Osteocyte (in vitro differentiated cells): ENCODE data around the gene WDR86. TPM values are rescaled to one million over a fixed set of nuclear protein-coding genes. Genes with fewer than 3 reads are reported as not detected.

ENCODE experiments used
- DNase-seq: peaks from one replicate; pipeline ENCODE4 v3.0.0; 2021; ENCODE audit warnings: mixed read lengths; ENCODE audit not compliant: unreplicated experiment; ENCODE audit errors: extremely low spot score
- H3K27ac Mint-ChIP-seq: one replicate; pipeline ENCODE4 v1.8.0; 2021; ENCODE audit warnings: mild to moderate bottlenecking, mixed read lengths; ENCODE audit not compliant: unreplicated experiment
- H3K27me3 Mint-ChIP-seq: one replicate; pipeline ENCODE4 v1.8.0; 2021; ENCODE audit warnings: mixed read lengths; ENCODE audit not compliant: unreplicated experiment
- H3K36me3 Mint-ChIP-seq: one replicate; pipeline ENCODE4 v1.8.0; 2021; ENCODE audit warnings: mixed read lengths; ENCODE audit not compliant: unreplicated experiment
- H3K4me1 Mint-ChIP-seq: one replicate; pipeline ENCODE4 v1.8.0; 2021; ENCODE audit warnings: mixed read lengths; ENCODE audit not compliant: unreplicated experiment
- H3K4me3 Mint-ChIP-seq: one replicate; pipeline ENCODE4 v1.8.0; 2021; ENCODE audit warnings: mild to moderate bottlenecking, moderate library complexity, mixed read lengths; ENCODE audit not compliant: unreplicated experiment
- H3K9me3 Mint-ChIP-seq: one replicate; pipeline ENCODE4 v1.8.0; 2021; ENCODE audit warnings: mixed read lengths; ENCODE audit not compliant: unreplicated experiment
- CTCF ChIP-seq: fragments of 200-600 bp; sonication (generic); IDR thresholded peaks from 2 replicates; pipeline ENCODE4 v1.5.0; 2021; ENCODE audit warnings: antibody characterized with exemption, mild to moderate bottlenecking, moderate library complexity
- total RNA-seq: library from RNA; stranded (reverse); gene quantifications from 2 replicates; pipeline ENCODE4 v1.2.1, GENCODE V29; 2021

The WDR86 gene
- total RNA-seq, 1 donor from 2014 or later = not detected

- Mint-ChIP-seq H3K4me1 (peaks cover 2% of the 10 kb centered on the region), H3K27me3 (peaks cover 12% of the 10 kb centered on the region), H3K9me3 (no peaks in the 10 kb centered on the region)
These were observed 37.5 kb upstream of the WDR86 start for GRCh38 chr7:151447312-151447711.

GRCh38 chr7:151446412-151446811, 36.6 kb upstream of the WDR86 start:
- H3K27ac Mint-ChIP-seq = no peak overlapping the region
- TF ChIP-seq CTCF = no peak

More at GRCh38 chr7:151447312-151447711, 37.5 kb upstream of the WDR86 start:
- no peak for DNase-seq
- H3K4me3 Mint-ChIP-seq = no peak overlapping the region
- H3K27ac Mint-ChIP-seq = no peak overlapping the region
- no peak for TF ChIP-seq CTCF
- no peaks in the 10 kb centered on the region for H3K36me3 Mint-ChIP-seq

GRCh38 chr7:151444632-151445031, 34.8 kb upstream of the WDR86 start:
- TF ChIP-seq CTCF = no peak
- Mint-ChIP-seq H3K9me3 (no peaks in the 10 kb centered on the region), H3K36me3 (no peaks in the 10 kb centered on the region), H3K4me1 (peaks cover 16% of the 10 kb centered on the region), H3K27me3 (peaks cover 16% of the 10 kb centered on the region), H3K27ac (no peak overlapping the region), H3K4me3 (no peak overlapping the region)
- no peak for DNase-seq

More at GRCh38 chr7:151446412-151446811, 36.6 kb upstream of the WDR86 start:
- Mint-ChIP-seq H3K9me3 (no peaks in the 10 kb centered on the region), H3K36me3 (no peaks in the 10 kb centered on the region), H3K4me1 (peaks cover 3% of the 10 kb centered on the region), H3K4me3 (no peak overlapping the region), H3K27me3 (peaks cover 12% of the 10 kb centered on the region)
- DNase-seq = no peak

GRCh38 chr7:151442776-151443496, 33.1 kb upstream of the WDR86 start:
- H3K27ac Mint-ChIP-seq = no peak overlapping the region
- H3K27me3 Mint-ChIP-seq = peaks cover 16% of the 10 kb centered on the region
- no peak overlapping the region for H3K4me3 Mint-ChIP-seq
- DNase-seq = no peak
- H3K9me3 Mint-ChIP-seq = no peaks in the 10 kb centered on the region
- no peaks in the 10 kb centered on the region for H3K36me3 Mint-ChIP-seq
- H3K4me1 Mint-ChIP-seq = peaks cover 16% of the 10 kb centered on the region
- no peak for TF ChIP-seq CTCF

GRCh38 chr7:151440799-151441445, 31.1 kb upstream of the WDR86 start:
- peaks cover 16% of the 10 kb centered on the region for H3K27me3 Mint-ChIP-seq
- H3K36me3 Mint-ChIP-seq = no peaks in the 10 kb centered on the region
- no peaks in the 10 kb centered on the region for H3K9me3 Mint-ChIP-seq
- DNase-seq = no peak
- H3K4me1 Mint-ChIP-seq = peaks cover 26% of the 10 kb centered on the region
- no peak overlapping the region for H3K27ac Mint-ChIP-seq
- H3K4me3 Mint-ChIP-seq = no peak overlapping the region
- TF ChIP-seq CTCF = no peak
